ENCODE data around the gene ETV6.
A peak's percentile ranks its signal among the peaks of the same experiment; 100 is the strongest.
"Not testable (repeated sequence)": the region's sequence is repeated elsewhere in the genome, so short reads cannot be mapped to it uniquely, and the experiment has no call there.

The ETV6 gene

DNA sequence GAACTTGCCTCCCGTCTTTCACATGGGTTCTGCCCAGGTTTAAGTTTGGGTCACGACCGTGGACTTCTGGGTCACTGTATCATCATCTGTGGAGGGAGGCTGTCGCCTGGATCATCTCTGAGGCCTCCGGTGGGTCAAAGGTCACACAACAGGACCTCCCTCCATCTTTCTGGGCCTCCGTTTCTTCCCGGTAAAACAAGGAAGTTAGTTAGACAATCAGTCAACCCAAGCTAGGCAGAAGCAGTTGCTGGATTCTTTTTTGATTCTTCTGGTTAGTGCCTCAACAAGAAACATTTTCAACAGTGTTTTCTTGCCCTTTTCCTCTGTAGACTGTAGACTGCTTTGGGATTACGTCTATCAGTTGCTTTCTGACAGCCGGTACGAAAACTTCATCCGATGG is 234.6 kb downstream of the ETV6 start:
- DNase-seq (ENCODE audit: low read depth in 3 of 3): no peak

DNA sequence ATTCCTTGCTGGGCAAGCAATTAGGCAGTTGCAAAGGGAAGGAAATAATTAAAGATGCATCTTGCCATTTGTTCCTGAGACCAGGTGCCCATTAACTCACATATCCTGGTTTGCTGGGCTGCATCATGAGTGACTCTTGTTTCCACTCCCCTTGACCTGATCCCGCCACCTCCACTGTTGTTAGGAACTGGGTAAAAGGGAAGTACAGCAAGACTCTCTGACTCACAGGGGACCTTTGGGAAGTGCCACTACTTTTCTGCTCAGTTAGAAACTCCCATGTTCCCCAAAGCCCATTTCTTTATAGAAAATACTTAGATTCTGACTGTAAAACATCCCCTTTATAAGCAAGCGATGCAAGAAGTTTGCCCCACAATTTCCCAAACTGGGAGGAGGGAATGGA is 235.2 kb downstream of the ETV6 start:
- DNase-seq (ENCODE audit: low read depth in 3 of 3): no peak

DNA sequence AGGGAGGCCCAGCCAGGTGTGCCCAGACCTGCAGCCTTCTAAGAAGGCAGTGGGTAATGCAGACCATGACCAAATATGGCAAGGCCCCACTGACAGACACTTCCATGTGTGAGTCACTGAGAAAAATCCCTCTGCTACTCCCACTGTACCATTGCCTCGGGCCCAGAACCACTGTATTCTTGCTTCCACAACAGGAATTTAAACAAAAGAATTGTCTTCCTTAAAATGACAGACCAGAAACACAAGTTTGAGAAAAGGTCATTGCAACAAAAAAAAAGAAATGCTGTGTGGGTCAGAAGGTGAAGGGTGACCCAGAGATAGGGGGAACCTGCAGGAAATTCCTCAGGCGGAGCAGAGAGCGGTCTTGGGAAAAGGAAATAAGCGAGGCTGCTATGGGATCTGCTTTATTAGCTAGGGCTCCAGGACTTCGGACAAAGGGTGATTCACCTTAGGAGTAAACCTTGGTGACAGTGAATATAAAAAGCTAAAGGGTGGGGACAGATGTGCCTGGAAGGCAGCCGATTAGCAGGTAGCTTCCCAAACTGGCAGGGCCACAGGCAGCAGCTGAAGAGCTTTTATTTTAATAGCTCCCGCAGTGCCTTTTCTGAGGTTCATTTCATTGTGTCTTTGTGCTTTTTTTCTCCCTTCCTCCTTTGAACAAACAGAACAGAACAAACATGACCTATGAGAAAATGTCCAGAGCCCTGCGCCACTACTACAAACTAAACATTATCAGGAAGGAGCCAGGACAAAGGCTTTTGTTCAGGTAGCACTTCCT is 236.0 kb downstream of the ETV6 start:
- DNase-seq (ENCODE audit: low read depth in 3 of 3): no peak

DNA sequence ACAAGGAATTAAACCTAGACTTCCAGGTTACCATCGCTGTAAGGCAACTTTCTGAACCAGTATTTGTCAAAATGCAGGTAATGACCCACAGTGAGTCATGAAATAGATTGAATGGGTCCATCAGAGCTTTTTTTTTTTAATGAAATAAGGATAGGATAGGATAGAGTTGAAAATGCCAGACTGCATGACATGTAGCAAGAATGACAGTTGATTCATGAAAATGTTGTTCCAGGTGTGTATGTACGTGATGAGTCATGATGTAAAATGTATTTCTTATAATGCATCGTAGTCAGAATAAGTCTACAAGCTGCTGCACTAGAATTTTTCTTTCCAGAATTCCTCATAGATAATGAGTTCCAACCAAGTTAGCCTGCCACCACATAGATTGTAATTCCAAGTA is 236.9 kb downstream of the ETV6 start:
- DNase-seq (ENCODE audit: low read depth in 3 of 3): no peak

DNA sequence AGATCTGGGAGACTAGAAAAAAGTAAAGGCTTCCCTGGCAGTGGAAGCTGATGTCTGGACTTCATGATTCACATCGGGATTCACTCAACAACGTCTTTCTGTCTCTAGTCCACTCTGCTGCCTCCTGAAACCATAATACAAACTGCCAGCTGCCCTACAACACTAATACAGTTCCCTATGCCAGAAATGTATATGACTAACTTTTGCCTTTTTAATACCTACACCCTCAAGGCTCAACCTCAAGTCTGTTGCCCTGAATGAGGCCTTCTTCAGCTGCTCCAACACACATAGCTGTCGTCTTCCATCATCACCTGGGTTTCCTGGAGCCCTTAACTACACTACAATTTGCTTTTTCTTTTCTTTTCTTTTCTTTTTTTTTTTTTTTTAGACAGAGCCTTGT is 238.6 kb downstream of the ETV6 start:
- DNase-seq (ENCODE audit: low read depth in 3 of 3): no peak

DNA sequence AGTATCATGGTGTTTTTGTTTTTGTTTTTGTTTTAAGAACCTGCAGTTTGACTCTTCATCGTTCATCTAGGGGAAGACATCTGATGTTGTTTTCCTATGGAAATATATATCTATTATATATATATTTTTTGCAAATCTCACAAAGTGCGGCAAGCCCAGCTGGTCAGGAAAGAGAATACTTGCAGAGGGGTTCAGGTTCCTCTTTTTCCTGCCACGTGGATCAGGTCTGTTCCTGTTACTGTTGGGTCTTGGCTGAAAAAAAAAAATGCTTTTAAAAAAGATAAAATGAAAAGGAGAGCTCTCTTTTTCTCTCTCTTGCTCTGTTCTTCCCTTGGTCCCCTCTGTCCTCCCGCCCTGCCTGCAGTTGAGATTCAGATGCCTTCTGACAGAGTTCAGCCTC is 241.9 kb downstream of the ETV6 start:
- DNase-seq (ENCODE audit: low read depth in 3 of 3): no peak

DNA sequence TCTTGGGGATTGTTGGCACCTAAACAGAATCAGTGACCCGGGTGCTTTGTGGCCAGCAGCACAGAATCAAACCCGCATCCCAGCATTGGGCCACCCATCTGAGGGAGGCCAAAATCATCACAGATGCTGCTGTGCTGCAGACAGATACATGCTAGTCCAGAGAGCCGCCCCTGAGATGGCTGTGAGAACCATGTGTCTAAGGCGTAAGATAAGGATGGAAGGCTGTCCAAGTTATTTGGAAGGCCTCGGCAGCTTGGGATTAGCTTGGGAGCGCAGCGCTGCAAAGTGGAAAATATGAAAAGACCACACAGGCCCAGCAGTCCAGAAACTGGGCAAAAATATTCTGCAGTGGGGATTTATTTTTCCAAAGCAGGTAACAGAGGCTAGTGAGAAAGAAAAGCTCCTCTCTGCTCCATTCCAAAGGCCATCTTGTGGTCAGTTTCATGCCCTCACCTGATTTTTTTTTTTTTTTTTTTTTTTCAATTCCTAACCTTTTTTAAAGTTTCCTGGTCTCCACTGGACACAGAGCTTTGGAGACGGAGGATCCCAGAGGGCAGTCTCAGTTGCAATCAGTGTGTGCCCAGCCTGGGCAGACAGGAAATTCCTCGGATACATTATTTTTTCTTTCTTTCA is 242.4 kb downstream of the ETV6 start:
- DNase-seq (ENCODE audit: low read depth in 3 of 3): no peak

DNA sequence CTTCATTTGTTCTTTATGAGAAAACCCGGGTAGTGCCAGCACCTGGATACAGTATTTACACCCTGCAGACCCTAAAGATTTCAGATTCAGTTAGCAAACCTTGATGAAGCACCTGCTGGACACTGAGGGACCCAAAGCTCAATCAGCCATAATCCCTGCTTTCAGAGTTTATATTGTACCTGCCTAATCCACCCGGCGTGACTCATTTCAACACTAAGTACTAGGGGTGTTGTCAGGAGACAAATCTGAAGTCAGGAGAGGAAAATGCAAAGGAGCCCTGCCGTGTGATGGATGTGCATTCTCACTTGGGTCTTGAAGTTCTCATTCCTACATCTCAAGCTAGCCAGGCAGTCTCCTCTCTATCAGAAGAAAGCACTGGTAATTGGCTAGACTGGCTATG is 244.5 kb downstream of the ETV6 start:
- no peak for DNase-seq (ENCODE audit: low read depth in 3 of 3)

DNA sequence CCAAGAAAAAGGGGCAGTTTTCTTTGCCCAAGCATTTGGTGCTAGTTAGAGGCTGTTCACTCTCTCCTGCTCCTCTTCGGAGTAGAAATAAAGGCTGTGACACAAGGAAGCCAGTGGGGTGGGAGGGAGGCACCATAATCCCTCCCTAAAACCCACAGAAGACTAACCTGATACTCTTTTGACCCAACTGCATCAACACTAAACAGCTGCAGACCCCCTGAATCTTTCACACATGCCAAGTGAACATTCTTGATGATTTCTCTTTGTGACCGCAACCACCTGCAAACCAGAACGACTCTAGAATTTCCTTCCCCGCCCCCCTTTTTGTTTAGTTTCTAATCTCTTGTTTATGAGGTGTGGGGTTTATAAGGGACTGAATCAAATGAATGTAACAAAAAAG is 245.4 kb downstream of the ETV6 start:
- DNase-seq (ENCODE audit: low read depth in 3 of 3): no peak

DNA sequence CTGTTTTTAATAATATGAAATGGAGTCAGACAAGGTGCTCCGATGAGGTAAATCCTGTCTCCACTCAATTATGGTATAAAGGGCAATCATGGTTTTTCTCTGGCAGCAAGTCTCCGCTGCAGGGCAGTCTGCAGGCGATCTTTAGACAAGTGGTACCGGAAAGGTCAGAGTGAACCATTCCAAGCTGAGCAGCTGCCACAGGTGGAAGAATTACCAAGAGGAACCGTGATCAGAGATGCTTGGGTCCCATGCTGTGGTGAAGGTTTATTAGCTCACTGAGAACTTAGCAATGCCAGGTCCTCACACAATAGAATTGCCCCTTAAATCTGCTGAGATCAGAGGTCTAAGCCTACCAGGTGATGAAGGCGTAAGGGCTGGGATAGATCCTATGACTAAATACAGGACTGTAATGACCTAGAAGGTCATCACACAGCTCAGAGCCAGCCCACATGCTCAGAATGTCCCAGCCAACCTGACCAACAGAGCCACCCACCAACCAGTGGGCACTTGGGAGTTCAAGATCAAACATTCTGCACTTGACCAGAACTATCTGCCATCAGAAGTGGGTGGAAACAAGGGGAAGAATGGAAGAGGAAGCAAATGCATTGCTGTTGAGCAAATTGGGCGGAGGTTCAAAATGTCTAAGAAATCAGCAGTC is 246.1 kb downstream of the ETV6 start:
- no peak for DNase-seq (ENCODE audit: low read depth in 3 of 3)

DNA sequence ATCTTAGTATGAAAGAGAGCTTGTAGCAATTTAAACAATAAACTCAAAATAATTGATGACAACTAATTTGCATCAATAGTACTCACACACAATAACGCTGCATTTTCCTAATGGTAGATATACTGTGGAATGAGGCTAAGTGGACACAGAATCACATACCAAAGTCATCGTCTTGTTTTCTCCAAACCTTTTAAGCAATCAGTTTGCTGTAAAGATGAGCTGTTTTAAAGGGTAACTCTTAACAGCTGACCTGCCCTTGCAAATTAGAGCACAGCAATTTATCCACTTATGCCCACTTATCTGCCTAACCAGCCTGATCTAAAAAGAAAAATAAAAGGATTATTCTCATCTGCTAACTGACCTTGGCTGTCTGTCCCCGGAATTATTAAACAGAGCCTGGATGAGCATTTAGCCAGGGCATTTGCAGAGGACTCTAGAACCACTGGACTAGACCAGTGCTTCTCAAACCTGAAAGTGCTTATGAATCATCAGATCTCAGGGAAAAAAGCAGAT is 247.0 kb downstream of the ETV6 start:
- no peak for DNase-seq (ENCODE audit: low read depth in 3 of 3)

DNA sequence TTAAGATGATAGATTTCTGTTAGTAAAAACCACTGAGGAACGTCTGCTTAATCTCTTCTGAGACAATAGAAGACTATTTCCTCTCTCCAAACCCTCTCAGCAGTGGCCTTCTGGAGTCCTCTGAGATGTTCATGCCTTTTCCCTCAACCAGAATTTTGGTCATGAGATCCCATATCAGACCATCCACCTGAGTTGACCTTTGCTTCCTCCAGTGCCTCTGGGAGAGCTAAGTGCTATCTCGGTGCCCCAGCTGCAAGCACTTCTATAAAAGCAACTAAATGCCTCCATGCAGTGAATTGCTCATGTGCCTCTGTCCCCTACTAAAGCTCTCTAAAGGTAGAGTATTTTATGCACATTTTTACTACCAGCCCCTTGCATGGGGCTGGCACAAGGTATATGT is 248.4 kb downstream of the ETV6 start:
- DNase-seq (ENCODE audit: low read depth in 3 of 3): no peak

DNA sequence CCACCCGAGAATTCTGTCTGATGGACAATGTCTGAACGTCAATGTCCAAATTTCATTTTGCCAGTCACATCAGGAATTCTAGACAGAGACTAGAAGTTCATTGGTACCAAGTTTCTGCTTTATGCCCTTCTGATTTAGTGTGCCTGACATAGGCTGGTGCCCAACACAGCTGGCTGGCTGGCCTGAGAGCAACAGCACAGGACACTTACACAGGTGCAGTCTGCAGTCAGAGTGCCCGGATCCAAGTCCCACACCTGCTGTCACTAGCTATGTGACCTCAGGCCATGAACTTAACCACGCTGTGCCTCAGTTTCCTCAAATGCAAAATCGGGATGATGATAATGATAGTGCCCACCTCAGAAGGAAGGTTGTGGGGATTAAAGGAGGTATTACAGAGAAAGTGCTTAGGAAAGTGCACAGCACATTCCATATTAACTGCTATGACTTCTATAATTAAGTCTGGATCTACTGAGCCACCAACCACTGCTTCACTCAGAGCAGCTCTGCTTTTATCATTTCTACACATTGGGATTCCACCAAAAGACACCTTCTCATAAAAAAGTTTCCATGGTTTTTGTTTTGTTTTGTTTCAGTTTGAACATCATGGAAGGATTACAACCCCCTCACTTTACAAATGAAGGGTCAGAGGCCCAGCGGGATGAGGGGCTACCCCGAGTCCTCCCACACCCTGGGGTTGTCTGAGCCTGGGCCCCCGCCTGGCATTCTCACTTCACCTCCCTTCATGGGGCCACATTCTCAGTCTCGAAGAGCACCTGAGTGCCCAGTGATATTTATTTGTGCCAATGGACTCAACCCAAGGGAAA is 252.4 kb downstream of the ETV6 start:
- peak in 2 of 3 experiments; percentile 13 to 66 for DNase-seq (ENCODE audit: low read depth in 3 of 3)

DNA sequence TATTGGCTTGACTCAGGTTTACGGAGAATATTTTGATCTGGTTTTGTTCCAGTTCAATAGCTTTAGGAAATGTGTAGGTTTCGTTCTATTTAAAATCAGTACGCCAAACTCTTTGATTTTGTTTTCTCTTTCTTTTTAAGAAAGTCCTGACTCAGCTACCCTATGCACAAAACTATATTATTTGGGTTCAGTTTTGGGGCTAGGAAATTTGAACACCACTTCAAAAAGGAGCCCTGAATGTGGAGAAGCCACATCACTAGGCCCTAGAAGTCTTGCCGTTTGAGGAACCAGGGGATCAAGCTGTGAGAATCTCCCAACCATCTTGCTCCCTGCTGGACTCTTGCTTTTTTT is 253.0 kb downstream of the ETV6 start:
- DNase-seq (ENCODE audit: low read depth in 3 of 3): no peak

DNA sequence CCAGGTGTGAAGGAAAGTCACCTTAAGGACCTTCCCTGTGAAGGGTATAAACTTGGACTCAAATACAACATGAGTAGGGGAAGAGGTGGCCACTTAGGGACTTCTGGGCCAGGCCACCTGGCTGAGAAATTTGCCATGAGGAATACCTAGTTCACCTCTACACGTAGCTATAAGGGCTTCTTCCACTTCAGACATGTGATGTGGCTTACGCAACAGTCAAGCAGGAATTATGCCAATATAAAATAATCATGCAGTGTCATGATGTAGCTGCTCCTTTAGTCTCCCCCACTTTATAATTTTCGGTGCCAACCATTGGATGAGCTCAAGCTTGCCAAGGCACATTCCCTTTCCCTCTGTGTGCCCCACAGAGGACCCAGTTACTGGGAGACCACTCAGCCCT is 254.7 kb downstream of the ETV6 start:
- no peak for DNase-seq (ENCODE audit: low read depth in 3 of 3)

DNA sequence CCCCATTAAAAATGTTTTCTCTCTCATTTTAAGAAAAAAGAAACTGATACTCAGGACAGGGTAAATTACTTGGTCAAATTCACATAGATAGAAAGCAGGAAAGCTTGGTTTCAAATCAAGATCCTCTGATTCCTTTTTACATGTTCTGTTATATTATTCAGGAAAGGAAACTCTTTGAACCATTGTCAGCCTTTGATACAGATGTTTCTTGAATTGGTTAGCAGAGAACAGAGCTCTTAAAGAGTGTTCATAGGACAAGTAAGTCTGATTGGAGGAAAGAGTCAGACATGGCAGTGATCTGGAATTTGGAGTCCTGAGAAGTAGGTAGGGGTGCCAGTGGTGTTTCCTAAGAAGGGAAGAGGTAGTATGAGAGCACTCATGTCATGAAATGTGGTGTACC is 256.1 kb downstream of the ETV6 start:
- DNase-seq (ENCODE audit: low read depth in 3 of 3): no peak

DNA sequence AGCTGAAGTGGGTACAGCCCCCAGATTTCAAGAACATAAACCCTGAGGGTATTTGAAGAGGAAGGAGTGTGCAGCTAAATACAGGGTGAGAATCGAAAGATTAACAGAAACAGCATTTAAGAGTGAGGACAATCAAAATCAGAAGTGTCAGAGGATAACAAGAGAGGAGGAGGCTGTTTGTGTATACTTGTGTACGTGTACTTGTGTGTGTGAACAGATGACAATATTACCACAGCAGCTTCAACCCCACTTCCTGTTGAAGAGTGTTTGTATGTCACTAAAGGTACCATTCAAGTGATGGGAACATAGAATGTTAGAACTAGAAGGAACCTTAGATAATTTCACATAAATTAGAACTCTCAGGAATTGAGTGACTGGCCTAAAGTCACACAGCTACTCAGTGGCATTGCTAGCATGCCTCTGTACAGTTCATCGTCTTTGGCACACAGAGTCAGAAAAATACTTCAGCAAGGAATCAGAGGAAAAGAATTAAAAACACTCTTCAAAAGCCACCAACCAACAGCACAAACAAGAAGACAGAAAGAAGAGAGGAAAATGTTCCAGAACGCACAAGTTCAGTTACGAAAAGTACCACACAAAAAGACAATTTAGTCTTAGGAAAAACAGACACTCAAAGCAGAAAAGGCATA is 256.9 kb downstream of the ETV6 start:
- DNase-seq (ENCODE audit: low read depth in 3 of 3): no peak

DNA sequence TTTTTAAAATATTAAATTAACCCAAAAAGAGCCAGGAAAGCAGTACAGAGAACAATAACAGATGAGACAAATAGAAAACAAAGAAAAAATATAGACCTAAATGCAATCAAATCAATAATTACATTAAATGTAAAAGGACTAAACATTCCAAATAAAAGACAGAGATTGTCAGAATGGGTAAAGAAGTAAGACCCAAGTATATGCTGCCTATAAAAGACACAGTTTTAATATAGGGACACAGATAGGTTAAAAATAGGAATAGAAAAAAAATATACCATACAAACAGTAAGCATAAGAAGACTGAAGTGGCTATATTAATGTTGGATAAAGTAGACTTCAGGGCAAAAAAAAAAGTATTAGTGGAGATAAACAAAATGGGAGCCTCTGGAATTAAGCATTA is 258.2 kb downstream of the ETV6 start:
- DNase-seq (ENCODE audit: low read depth in 3 of 3): no peak

DNA sequence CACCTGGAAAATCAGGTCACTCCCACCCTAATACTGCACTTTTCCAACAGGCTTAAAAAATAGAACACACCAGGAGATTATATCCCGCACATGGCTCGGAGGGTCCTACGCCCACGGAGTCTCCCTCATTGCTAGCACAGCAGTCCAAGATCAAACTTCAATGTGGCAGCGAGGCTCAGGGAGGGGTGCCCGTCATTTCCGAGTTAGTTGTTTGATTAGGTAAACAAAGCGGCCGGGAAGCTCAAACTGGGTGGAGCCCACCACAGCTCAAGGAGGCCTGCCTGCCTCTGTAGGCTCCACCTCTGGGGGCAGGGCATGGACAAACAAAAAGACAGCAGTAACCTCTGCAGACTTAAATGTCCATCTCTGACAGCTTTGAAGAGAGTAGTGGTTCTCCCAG is 259.9 kb downstream of the ETV6 start:
- not testable (repeated sequence) for DNase-seq (ENCODE audit: low read depth in 3 of 3)

DNA sequence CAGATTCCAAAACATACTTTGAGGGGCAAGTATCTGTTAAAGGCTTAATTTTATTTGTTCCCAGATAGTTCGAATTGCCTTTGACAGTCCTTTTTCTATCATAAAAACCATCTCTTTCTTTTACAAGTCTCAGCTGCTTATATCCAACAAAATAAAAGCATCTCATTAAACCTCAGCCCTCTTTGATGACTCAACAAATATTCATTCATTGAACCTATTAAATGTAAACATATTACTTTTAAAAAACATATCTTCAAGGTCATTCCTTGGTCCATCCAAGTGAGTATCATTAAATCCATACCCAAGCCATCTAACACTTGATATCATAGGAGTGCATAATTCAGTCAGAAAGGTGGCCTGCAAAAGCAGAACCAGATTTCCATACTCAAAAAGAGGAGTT is 266.6 kb downstream of the ETV6 start:
- DNase-seq (ENCODE audit: low read depth in 3 of 3): no peak

DNA sequence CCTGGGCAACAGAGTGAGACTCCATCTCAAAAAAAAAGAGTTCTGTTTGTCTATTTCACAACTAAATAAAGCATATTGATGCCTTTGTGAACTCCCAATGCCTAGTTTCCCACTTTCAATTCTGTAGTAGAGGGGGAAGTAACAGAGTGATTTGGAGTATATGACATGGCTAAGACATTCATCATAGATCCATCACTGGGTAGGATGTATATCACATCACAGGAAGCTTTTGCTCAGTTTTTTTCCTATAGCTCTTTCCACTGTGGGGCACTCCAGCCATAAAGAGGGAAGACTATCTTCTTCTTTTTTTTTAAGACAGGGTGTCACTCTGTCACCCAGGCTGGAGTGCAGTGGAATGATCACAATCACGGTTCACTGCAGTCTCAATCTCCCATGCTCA is 267.3 kb downstream of the ETV6 start:
- no peak for DNase-seq (ENCODE audit: low read depth in 3 of 3)

DNA sequence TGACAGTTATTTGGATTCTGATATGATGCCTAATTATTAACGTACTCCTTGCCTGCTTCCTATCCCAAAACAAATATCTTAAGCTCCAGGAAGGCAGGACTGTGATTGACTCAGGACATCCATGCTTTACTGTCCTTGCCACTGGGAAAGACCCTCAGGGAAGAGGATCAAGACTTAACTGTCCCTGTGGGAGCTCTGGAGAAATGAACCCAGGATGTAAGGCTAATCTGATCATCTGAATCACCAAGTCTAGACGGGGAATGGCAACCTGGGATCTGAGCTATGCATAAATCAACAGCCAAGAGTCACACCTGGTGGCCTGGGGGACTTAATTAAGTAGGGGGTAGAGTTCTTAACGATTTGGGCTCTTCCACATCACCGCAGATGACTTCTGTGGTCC is 268.0 kb downstream of the ETV6 start:
- no peak for DNase-seq (ENCODE audit: low read depth in 3 of 3)
